PFSK-1 (cell line): Measurements from ENCODE around the gene FPR1.

Experiments
- POLR2AphosphoS5 ChIP-seq: IDR thresholded peaks from 2 replicates; pipeline ENCODE4 v1.6.1; 2012; ENCODE audit warnings: low read depth, mild to moderate bottlenecking, control low read depth, low read length, moderate library complexity
- SIN3A ChIP-seq: IDR thresholded peaks from 2 replicates; pipeline ENCODE4 v1.6.1; 2012; ENCODE audit warnings: mild to moderate bottlenecking, low read length, moderate library complexity, borderline replicate concordance; ENCODE audit not compliant: insufficient read depth
- TAF1 ChIP-seq: IDR thresholded peaks from 2 replicates; pipeline ENCODE4 v1.6.1; 2012; ENCODE audit warnings: low read length, control low read depth, borderline replicate concordance; ENCODE audit not compliant: insufficient read depth
- TF ChIP-seq, protein P1 (sequence below), 2 experiments: IDR thresholded peaks; 2 replicates each; pipeline versions ENCODE4 v1.6.1 to v1.8.0; 2011 to 2012; ENCODE audit warnings: low read depth in 2 of 2, low read length in 2 of 2, control low read depth in 1 of 2, inconsistent platforms in 1 of 2, mild to moderate bottlenecking in 1 of 2, moderate library complexity in 1 of 2; ENCODE audit not compliant: insufficient read depth in 1 of 2

DNA sequence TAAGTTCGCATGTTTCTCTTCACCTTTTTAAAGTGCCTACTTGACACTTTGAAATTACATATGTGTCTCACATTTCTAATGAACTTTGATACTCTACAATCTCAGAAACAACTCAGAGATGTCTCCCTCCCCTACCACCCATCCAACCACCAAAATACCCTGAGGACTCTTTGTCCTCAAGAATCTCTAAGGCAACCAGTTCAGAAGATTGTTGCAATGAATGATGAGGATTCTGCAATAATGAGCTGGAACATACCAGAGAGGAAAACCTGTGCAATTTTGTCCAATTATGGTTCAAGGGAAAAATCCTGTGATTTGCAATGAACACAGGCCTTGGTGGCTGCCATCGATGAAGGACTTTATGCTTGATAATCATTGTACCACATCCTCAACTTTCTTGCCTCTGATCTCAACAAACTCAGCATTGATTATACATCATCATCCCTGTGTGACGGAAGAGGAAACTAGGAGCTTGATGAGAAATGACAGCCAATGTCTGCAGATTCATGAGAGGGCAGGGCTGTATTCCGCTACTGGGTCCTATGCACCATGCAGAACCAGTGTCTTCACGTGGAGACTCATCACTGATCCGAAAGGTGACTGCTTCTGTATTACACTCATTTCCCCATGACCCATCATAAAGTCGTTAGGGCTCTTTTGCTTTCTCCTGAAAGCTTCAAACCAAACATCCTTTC is 1.1 kb downstream of the FPR1 start:
- TF ChIP-seq TAF1 (no peak), POLR2AphosphoS5 (no peak), SIN3A (no peak)
- TF ChIP-seq, protein P1, sequence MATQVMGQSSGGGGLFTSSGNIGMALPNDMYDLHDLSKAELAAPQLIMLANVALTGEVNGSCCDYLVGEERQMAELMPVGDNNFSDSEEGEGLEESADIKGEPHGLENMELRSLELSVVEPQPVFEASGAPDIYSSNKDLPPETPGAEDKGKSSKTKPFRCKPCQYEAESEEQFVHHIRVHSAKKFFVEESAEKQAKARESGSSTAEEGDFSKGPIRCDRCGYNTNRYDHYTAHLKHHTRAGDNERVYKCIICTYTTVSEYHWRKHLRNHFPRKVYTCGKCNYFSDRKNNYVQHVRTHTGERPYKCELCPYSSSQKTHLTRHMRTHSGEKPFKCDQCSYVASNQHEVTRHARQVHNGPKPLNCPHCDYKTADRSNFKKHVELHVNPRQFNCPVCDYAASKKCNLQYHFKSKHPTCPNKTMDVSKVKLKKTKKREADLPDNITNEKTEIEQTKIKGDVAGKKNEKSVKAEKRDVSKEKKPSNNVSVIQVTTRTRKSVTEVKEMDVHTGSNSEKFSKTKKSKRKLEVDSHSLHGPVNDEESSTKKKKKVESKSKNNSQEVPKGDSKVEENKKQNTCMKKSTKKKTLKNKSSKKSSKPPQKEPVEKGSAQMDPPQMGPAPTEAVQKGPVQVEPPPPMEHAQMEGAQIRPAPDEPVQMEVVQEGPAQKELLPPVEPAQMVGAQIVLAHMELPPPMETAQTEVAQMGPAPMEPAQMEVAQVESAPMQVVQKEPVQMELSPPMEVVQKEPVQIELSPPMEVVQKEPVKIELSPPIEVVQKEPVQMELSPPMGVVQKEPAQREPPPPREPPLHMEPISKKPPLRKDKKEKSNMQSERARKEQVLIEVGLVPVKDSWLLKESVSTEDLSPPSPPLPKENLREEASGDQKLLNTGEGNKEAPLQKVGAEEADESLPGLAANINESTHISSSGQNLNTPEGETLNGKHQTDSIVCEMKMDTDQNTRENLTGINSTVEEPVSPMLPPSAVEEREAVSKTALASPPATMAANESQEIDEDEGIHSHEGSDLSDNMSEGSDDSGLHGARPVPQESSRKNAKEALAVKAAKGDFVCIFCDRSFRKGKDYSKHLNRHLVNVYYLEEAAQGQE (IDR thresholded peaks at IDR 0.05; ENCODE audit: insufficient read depth in 1 of 2, low read depth in 2 of 2, low read length in 2 of 2), result no peak
